ENCODE measurements around the gene TSKU.

The TSKU gene

GRCh38 chr11:76752321-76753143 lies 30.6 kb upstream of the TSKU start:
- DNase-seq, result no peak

- no peak for DNase-seq
Measured at GRCh38 chr11:76753449-76753848, 29.7 kb upstream of the TSKU start.

GRCh38 chr11:76753950-76754349 lies 29.2 kb upstream of the TSKU start:
- no peak for DNase-seq

GRCh38 chr11:76756341-76756741 lies 26.8 kb upstream of the TSKU start:
- no peak for DNase-seq

- DNase-seq, result no peak
Measured at GRCh38 chr11:76758311-76758710, 24.8 kb upstream of the TSKU start.

- DNase-seq, result no peak
Measured at GRCh38 chr11:76759092-76759491, 24.1 kb upstream of the TSKU start.

GRCh38 chr11:76759517-76759916 lies 23.6 kb upstream of the TSKU start:
- no peak for DNase-seq

- no peak for DNase-seq
Measured at GRCh38 chr11:76760236-76760635, 22.9 kb upstream of the TSKU start.

GRCh38 chr11:76761718-76762355 lies 21.3 kb upstream of the TSKU start:
- no peak for DNase-seq

GRCh38 chr11:76762356-76762752 lies 20.8 kb upstream of the TSKU start:
- no peak for DNase-seq

- no peak for DNase-seq
Measured at GRCh38 chr11:76762867-76763572, 20.1 kb upstream of the TSKU start.

- no peak for DNase-seq
Measured at GRCh38 chr11:76763573-76764346, 19.4 kb upstream of the TSKU start.

GRCh38 chr11:76764941-76765665 lies 18.1 kb upstream of the TSKU start:
- DNase-seq, result no peak

GRCh38 chr11:76765863-76766350 lies 17.2 kb upstream of the TSKU start:
- no peak for DNase-seq

- DNase-seq, result no peak
Measured at GRCh38 chr11:76766521-76766920, 16.6 kb upstream of the TSKU start.

GRCh38 chr11:76767659-76768058 lies 15.5 kb upstream of the TSKU start:
- DNase-seq, result no peak

GRCh38 chr11:76768088-76768908 lies 14.9 kb upstream of the TSKU start:
- peak; percentile 43 for DNase-seq

GRCh38 chr11:76768909-76769560 lies 14.1 kb upstream of the TSKU start:
- DNase-seq, result no peak

- DNase-seq, result no peak
Measured at GRCh38 chr11:76769645-76770586, 13.2 kb upstream of the TSKU start.

All from NCI-H510A treated with DMSO at 0.1 percent for 48 hours (cell line).